Neural cell (in vitro differentiated cells): ENCODE data around the gene APEX1. TPM values are rescaled to one million over a fixed set of nuclear protein-coding genes. Genes with fewer than 3 reads are reported as not detected.

Source experiments
- H2AFZ ChIP-seq: fragments of 200-600, 300-800 bp; sonication (generic), shearing (Covaris generic); 2 replicates; pipeline ENCODE4 v1.6.0; 2014; ENCODE audit warnings: low read depth, mild to moderate bottlenecking, antibody characterized with exemption, low read length, moderate library complexity
- H3F3A ChIP-seq: fragments of 200-600 bp; shearing (Covaris generic); 2 replicates; pipeline ENCODE4 v1.6.1; 2016; ENCODE audit warnings: mild to moderate bottlenecking, moderate library complexity, mixed read lengths, antibody characterized with exemption, low read length; ENCODE audit not compliant: insufficient read depth, poor library complexity, severe bottlenecking
- H3K27ac ChIP-seq: fragments of 200-600, 300-800 bp; sonication (generic), shearing (Covaris generic); 2 replicates; pipeline ENCODE4 v1.5.1; 2014; ENCODE audit warnings: mild to moderate bottlenecking, low read length, moderate library complexity
- H3K27me3 ChIP-seq: fragments of 300-800, 200-600 bp; sonication (generic), shearing (Covaris generic); 2 replicates; pipeline ENCODE4 v1.6.0; 2014; ENCODE audit warnings: mild to moderate bottlenecking, low read depth, low read length, moderate library complexity; ENCODE audit not compliant: insufficient read depth
- H3K36me3 ChIP-seq: fragments of 300-800, 200-600 bp; sonication (generic), shearing (Covaris generic); 2 replicates; pipeline ENCODE4 v1.5.1; 2014; ENCODE audit warnings: mild to moderate bottlenecking, antibody characterized with exemption, low read length, moderate library complexity; ENCODE audit not compliant: insufficient read depth
- H3K4me2 ChIP-seq: fragments of 300-800, 200-600 bp; sonication (generic), shearing (Covaris generic); 2 replicates; pipeline ENCODE4 v1.6.0; 2014; ENCODE audit warnings: mild to moderate bottlenecking, low read length
- H3K4me3 ChIP-seq: fragments of 300-800, 200-600 bp; sonication (generic), shearing (Covaris generic); 2 replicates; pipeline ENCODE4 v1.5.1; 2014; ENCODE audit warnings: mild to moderate bottlenecking, low read length, moderate library complexity
- H3K79me2 ChIP-seq: fragments of 200-600 bp; shearing (Covaris generic); replicated peaks from 2 replicates; pipeline ENCODE4 v1.6.0; 2014; ENCODE audit warnings: mild to moderate bottlenecking, low read length, moderate library complexity; ENCODE audit not compliant: insufficient read depth
- H3K9ac ChIP-seq: fragments of 300-800, 200-600 bp; sonication (generic), shearing (Covaris generic); 2 replicates; pipeline ENCODE4 v1.6.1; 2016; ENCODE audit warnings: mild to moderate bottlenecking, low read length, mixed read lengths
- H3K9me2 ChIP-seq: fragments of 200-600 bp; shearing (Covaris generic); 2 replicates; pipeline ENCODE4 v1.6.1; 2016; ENCODE audit warnings: mild to moderate bottlenecking, low read length, mixed read lengths; ENCODE audit not compliant: insufficient read depth
- H3K9me3 ChIP-seq: fragments of 200-600, 300-800 bp; sonication (generic), shearing (Covaris generic); 2 replicates; pipeline ENCODE4 v1.6.1; 2016; ENCODE audit warnings: mild to moderate bottlenecking, mixed run types, low read length, moderate library complexity, mixed read lengths
- H4K20me1 ChIP-seq: fragments of 200-600 bp; shearing (Covaris generic); 2 replicates; pipeline ENCODE4 v1.6.1; 2016; ENCODE audit warnings: mild to moderate bottlenecking, mixed run types; ENCODE audit not compliant: insufficient read depth
- CTCF ChIP-seq: fragments of 450-650 bp; IDR thresholded peaks from 2 replicates; pipeline ENCODE4 v1.5.1; 2014; ENCODE audit warnings: antibody characterized with exemption, mild to moderate bottlenecking, moderate library complexity; ENCODE audit not compliant: poor library complexity, severe bottlenecking
- EP300 ChIP-seq: fragments of 450-650 bp; conservative IDR thresholded peaks from 2 replicates; pipeline ENCODE4 v1.6.1; 2014; ENCODE audit warnings: antibody characterized with exemption, mild to moderate bottlenecking, moderate library complexity; ENCODE audit not compliant: poor library complexity, severe bottlenecking
- EZH2 ChIP-seq: fragments of 200-600, 300-800 bp; shearing (Covaris generic), sonication (generic); IDR thresholded peaks from 2 replicates; pipeline ENCODE4 v1.6.1; 2014; ENCODE audit warnings: antibody characterized with exemption, low read length, borderline replicate concordance, mild to moderate bottlenecking; ENCODE audit not compliant: insufficient read depth, poor library complexity, severe bottlenecking
- MXI1 ChIP-seq: fragments of 450-650 bp; conservative IDR thresholded peaks from 2 replicates; pipeline ENCODE4 v1.6.1; 2014; ENCODE audit warnings: antibody characterized with exemption, mild to moderate bottlenecking; ENCODE audit not compliant: poor library complexity, severe bottlenecking
- POLR2AphosphoS5 ChIP-seq: IDR thresholded peaks from 2 replicates; pipeline ENCODE4 v1.6.1; 2012
- RAD21 ChIP-seq: fragments of 450-650 bp; conservative IDR thresholded peaks from 2 replicates; pipeline ENCODE4 v1.6.1; 2014; ENCODE audit warnings: antibody characterized with exemption, mild to moderate bottlenecking, moderate library complexity
- REST ChIP-seq: IDR thresholded peaks from 2 replicates; pipeline ENCODE4 v1.6.1; 2012; ENCODE audit warnings: borderline replicate concordance
- SMC3 ChIP-seq: fragments of 450-650 bp; conservative IDR thresholded peaks from 2 replicates; pipeline ENCODE4 v1.6.1; 2014; ENCODE audit warnings: antibody characterized with exemption, mild to moderate bottlenecking, moderate library complexity; ENCODE audit not compliant: poor library complexity
- TAF1 ChIP-seq: IDR thresholded peaks from 2 replicates; pipeline ENCODE4 v1.6.1; 2012; ENCODE audit warnings: low read depth
- polyA plus RNA-seq: library from polyadenylated mRNA; depleted of rRNA; stranded (reverse); fragments of >200 nt; gene quantifications from 2 replicates; pipeline ENCODE4 v1.2.3, GENCODE V29; 2014

APEX1 gene
- polyA plus RNA-seq, 1 donor from 2014 or later: 44.5 TPM

GRCh38 chr14:20472536-20473169 is 17.6 kb downstream of the APEX1 start:
- Histone ChIP-seq H3K9ac (no peak overlapping the region), H3K27me3 (no peaks in the 10 kb centered on the region), H3K27ac (no peak overlapping the region), H3K4me2 (no peak overlapping the region), H3K79me2 (no peaks in the 10 kb centered on the region), H3F3A (no peaks in the 10 kb centered on the region), H3K9me3 (no peaks in the 10 kb centered on the region), H2AFZ (no peak overlapping the region), H3K9me2 (no peaks in the 10 kb centered on the region), H3K36me3 (no peaks in the 10 kb centered on the region), H4K20me1 (no peaks in the 10 kb centered on the region), H3K4me3 (no peak overlapping the region)
- TF ChIP-seq SMC3: no peak
- no peak for TF ChIP-seq EZH2
- TF ChIP-seq TAF1: no peak
- TF ChIP-seq CTCF: no peak
- TF ChIP-seq REST: no peak
- no peak for TF ChIP-seq POLR2AphosphoS5
- TF ChIP-seq EP300: no peak
- no peak for TF ChIP-seq RAD21
- TF ChIP-seq MXI1: no peak

- Histone ChIP-seq H3K79me2 (no peaks in the 10 kb centered on the region), H3K36me3 (no peaks in the 10 kb centered on the region), H3K27me3 (no peaks in the 10 kb centered on the region)
Measured at GRCh38 chr14:20476776-20477175, 21.8 kb downstream of the APEX1 start.

More at GRCh38 chr14:20476776-20477175, 21.8 kb downstream of the APEX1 start:
- Histone ChIP-seq H3K9me2 (no peaks in the 10 kb centered on the region), H3F3A (no peaks in the 10 kb centered on the region), H3K9me3 (no peaks in the 10 kb centered on the region), H3K4me3 (no peak overlapping the region), H2AFZ (no peak overlapping the region), H3K9ac (no peak overlapping the region), H3K27ac (no peak overlapping the region), H3K4me2 (no peak overlapping the region), H4K20me1 (no peaks in the 10 kb centered on the region)
- TF ChIP-seq TAF1: no peak
- TF ChIP-seq SMC3: no peak
- TF ChIP-seq RAD21: no peak
